ENCODE measurements around the gene STK32C. TPM values are rescaled to one million over a fixed set of nuclear protein-coding genes. Genes with fewer than 3 reads are reported as not detected.

STK32C gene
- polyA plus RNA-seq, 2 of the 4 experiments (the other 2 are of a cell fraction): 29.9 to 43.6 TPM

DNA sequence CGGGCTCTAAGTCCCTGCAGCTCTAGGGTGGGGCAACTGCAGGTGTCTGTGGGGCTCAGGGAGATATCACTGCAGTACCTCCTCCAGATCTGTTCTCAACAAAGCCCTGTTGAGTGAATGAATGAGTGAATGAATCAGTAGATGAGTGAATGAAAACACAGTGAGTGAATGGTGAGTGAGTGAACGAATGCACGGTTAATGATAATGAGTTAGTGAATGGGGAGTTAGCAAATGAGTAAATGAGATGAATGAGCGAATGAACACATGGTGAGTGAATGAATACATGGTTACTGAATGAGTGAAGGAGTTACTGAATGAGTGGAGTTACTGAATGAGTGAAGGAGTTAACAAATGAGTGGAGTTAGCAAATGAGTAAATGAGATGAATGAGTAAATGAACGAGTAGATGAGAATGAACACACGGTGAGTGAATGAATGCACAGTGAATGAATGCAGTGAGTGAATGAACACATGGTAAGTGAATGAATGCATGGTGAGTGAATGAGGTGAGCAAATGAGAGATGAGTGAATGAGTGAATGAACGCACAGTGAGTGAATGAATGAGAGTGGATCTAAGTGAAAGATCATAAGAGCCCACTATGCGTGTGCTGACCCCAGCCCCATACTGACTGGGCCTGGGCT lies 34.3 kb downstream of the STK32C start:
- Histone ChIP-seq H3K4me2 (no peak overlapping the region), H3K4me3 (no peak overlapping the region), H3K4me1 (no peaks in the 10 kb centered on the region), H3K27ac (no peak overlapping the region), H3K9me3 (no peaks in the 10 kb centered on the region)
- FAIRE-seq (no peak), ATAC-seq (no peak), DNase-seq (ENCODE audit: low read depth in 1 of 2, low spot score in 1 of 2) (no peak)
- CTCF ChIA-PET: no interaction called here
- TF ChIP-seq RAD21 (conservative IDR thresholded peaks at IDR 0.05 in 1 of 2, IDR thresholded peaks at IDR 0.05 in 1 of 2) (no peak), RFX5 (IDR thresholded peaks at IDR 0.05) (no peak), EHF (CRISPR knock-in tag; IDR thresholded peaks at IDR 0.05) (no peak), RNF2 (IDR thresholded peaks at IDR 0.05; ENCODE audit: borderline replicate concordance, low read depth) (no peak), NPAS2 (CRISPR knock-in tag; IDR thresholded peaks at IDR 0.05; ENCODE audit: borderline replicate concordance) (no peak), FOXS1 (CRISPR knock-in tag; IDR thresholded peaks at IDR 0.05) (no peak), MAFK (IDR thresholded peaks at IDR 0.05; ENCODE audit: partially characterized antibody) (no peak), CEBPB (IDR thresholded peaks at IDR 0.05) (no peak), HDAC2 (IDR thresholded peaks at IDR 0.05) (no peak), JUNB (IDR thresholded peaks at IDR 0.05) (no peak)
- TF ChIP-seq, protein P1, sequence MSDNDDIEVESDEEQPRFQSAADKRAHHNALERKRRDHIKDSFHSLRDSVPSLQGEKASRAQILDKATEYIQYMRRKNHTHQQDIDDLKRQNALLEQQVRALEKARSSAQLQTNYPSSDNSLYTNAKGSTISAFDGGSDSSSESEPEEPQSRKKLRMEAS (IDR thresholded peaks at IDR 0.05): no peak
- TF ChIP-seq, protein P2, sequence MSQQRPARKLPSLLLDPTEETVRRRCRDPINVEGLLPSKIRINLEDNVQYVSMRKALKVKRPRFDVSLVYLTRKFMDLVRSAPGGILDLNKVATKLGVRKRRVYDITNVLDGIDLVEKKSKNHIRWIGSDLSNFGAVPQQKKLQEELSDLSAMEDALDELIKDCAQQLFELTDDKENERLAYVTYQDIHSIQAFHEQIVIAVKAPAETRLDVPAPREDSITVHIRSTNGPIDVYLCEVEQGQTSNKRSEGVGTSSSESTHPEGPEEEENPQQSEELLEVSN (IDR thresholded peaks at IDR 0.05; ENCODE audit: borderline replicate concordance, low read depth): no peak
- POLR2A ChIA-PET: no interaction called here
- WGBS (ENCODE audit: missing lambda C conversion rate): 84% methylated on average over 7 of the region's 8 CpGs

DNA sequence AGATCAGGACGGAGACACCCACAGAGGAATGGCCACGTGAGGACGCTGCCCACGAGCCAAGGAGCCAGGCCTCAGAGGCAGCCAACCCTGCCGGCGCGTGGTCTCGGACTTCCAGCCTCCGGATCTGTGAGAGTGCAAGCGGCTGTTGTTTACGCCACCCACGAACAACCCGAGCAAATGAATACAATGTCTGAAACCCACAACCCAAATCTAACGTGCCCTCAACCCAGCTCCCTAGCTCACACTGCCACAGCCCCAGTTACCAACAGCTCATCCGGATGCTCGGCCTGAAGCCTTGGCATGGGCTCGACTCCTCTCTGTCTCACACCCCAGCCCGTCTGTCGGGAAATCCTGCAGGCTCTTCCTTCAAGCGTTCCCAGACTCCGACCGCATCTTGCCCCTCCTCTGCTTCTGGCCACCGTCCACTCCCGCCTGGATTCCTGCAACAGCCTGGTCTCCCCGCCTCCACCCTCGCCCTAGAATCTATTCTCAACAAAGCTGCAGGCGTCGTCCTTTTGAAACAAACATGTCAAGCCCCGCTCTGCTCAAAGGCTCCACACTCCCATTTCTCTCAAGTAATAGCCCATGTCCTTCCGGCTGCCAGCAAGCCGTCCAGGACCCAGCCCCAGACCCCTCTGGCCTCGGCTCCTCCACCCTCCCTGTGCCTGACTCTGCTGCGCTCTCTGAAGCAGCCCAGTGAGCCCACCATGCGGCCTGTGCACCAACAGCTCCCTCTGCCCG lies 35.3 kb downstream of the STK32C start:
- ChIA-PET POLR2A (no interaction called here), CTCF (no interaction called here)
- ATAC-seq: no peak
- Histone ChIP-seq H3K4me1 (no peaks in the 10 kb centered on the region), H3K27ac (no peak overlapping the region), H3K4me2 (no peak overlapping the region), H3K9me3 (no peaks in the 10 kb centered on the region), H3K4me3 (no peak overlapping the region)
- TF ChIP-seq EHF (CRISPR knock-in tag; IDR thresholded peaks at IDR 0.05): no peak
- TF ChIP-seq HOXA7 (CRISPR knock-in tag; IDR thresholded peaks at IDR 0.05): no peak
- TF ChIP-seq CBX2 (IDR thresholded peaks at IDR 0.05; ENCODE audit: borderline replicate concordance, low read depth): no peak
- no peak for TF ChIP-seq NR3C1 (IDR thresholded peaks at IDR 0.05)
- TF ChIP-seq HDAC2 (IDR thresholded peaks at IDR 0.05): no peak
- TF ChIP-seq FOSL2 (IDR thresholded peaks at IDR 0.05): no peak
- no peak for TF ChIP-seq FOSL2 (CRISPR knock-in tag; IDR thresholded peaks at IDR 0.05)
- TF ChIP-seq JUN (IDR thresholded peaks at IDR 0.05): no peak
- TF ChIP-seq, protein P3, sequence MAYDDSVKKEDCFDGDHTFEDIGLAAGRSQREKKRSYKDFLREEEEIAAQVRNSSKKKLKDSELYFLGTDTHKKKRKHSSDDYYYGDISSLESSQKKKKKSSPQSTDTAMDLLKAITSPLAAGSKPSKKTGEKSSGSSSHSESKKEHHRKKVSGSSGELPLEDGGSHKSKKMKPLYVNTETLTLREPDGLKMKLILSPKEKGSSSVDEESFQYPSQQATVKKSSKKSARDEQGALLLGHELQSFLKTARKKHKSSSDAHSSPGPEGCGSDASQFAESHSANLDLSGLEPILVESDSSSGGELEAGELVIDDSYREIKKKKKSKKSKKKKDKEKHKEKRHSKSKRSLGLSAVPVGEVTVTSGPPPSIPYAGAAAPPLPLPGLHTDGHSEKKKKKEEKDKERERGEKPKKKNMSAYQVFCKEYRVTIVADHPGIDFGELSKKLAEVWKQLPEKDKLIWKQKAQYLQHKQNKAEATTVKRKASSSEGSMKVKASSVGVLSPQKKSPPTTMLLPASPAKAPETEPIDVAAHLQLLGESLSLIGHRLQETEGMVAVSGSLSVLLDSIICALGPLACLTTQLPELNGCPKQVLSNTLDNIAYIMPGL (CRISPR knock-in tag; IDR thresholded peaks at IDR 0.05; ENCODE audit: borderline replicate concordance): no peak
- TF ChIP-seq CHD2 (IDR thresholded peaks at IDR 0.05; ENCODE audit: low read length, partially characterized antibody): no peak
- TF ChIP-seq, protein P4, sequence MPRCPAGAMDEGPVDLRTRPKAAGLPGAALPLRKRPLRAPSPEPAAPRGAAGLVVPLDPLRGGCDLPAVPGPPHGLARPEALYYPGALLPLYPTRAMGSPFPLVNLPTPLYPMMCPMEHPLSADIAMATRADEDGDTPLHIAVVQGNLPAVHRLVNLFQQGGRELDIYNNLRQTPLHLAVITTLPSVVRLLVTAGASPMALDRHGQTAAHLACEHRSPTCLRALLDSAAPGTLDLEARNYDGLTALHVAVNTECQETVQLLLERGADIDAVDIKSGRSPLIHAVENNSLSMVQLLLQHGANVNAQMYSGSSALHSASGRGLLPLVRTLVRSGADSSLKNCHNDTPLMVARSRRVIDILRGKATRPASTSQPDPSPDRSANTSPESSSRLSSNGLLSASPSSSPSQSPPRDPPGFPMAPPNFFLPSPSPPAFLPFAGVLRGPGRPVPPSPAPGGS (IDR thresholded peaks at IDR 0.05): no peak
- no peak for TF ChIP-seq MAZ (IDR thresholded peaks at IDR 0.05; ENCODE audit: borderline replicate concordance, low read depth, low read length)
- FAIRE-seq: no peak
- WGBS (ENCODE audit: missing lambda C conversion rate): 90% methylated on average over 35 of the region's 35 CpGs
- DNase-seq (ENCODE audit: low read depth in 1 of 2, low spot score in 1 of 2): no peak

All from A549 (cell line).